DLD1 (cell line): ENCODE results near the gene ZNF672.
"Not testable (repeated sequence)": the region's sequence is repeated elsewhere in the genome, so short reads cannot be mapped to it uniquely, and the experiment has no call there.

Experiments used
- in situ Hi-C: cut with HindIII; loops from 2 replicates; pipeline ENCODE4 v1.10.0; 2017; ENCODE audit warnings: low sequenced_read_pairs

ZNF672 gene

DNA sequence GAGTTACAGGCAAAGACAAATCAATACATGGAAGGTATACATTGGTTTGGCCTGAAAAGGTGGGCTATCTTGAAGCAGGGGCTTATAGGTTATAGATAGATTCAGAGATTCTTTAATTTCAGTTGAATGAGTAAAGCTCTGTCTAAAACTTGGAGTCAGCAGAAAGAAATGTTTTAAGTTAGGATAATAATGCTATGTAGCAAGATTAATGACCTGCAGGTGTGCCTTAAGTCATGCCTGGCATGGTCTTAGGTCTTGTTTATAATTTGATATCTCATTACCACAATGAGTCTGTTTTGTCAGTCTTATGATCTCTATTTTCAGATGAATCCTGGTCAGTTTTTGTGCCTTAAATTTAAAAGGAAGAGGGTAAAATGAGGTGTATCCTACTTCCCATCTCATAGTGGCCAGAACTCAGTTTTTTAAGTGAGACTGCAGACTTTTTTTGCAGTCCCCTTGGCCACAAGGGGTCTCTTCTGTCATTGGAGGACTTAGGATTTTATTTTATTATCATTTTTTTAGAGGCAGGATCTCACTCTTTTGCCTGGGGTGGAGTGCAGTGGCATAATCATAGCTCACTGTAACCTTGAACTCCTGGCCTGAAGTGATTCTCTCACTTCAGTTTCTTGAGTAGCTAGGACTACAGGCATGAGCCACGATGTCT is 46.7 kb downstream of the ZNF672 start:
- in situ Hi-C loops, result no loop called here

GRCh38 chr1:248885646-248886045 is 47.6 kb downstream of the ZNF672 start:
- in situ Hi-C loops, result no loop called here

DNA sequence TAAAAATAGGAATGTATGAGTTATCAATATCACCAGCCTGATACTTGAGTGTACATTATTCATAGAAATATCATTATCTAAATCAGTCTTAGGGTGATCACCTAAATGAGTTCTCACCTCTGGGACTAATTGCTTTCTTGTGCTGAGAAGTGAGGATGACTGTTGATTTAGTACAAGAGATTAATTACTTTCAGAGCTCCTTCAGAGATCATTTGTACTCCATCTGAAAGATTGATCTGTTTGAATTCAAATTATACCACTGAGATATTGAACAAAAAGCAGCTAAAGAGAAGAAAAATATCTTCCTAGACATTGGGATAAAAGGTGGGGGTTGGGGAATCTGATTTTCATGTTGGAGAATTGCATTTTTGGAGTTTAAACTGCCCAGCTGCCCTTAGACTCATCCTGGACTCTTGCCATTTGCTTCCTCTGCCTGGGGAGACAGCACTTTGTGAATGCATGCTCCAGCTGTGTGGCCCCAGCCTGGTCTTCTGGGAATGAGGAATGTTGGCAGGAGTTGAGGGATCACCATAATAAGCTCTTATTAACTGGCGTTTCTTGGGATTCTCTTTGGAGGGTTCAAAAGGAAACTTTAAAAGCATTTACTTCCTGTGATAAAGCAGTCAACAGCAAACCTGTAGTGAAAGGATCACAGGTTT is 48.3 kb downstream of the ZNF672 start:
- in situ Hi-C loops, result no loop called here

GRCh38 chr1:248889914-248890243 is 51.9 kb downstream of the ZNF672 start:
- in situ Hi-C loops, result not testable (repeated sequence)

DNA sequence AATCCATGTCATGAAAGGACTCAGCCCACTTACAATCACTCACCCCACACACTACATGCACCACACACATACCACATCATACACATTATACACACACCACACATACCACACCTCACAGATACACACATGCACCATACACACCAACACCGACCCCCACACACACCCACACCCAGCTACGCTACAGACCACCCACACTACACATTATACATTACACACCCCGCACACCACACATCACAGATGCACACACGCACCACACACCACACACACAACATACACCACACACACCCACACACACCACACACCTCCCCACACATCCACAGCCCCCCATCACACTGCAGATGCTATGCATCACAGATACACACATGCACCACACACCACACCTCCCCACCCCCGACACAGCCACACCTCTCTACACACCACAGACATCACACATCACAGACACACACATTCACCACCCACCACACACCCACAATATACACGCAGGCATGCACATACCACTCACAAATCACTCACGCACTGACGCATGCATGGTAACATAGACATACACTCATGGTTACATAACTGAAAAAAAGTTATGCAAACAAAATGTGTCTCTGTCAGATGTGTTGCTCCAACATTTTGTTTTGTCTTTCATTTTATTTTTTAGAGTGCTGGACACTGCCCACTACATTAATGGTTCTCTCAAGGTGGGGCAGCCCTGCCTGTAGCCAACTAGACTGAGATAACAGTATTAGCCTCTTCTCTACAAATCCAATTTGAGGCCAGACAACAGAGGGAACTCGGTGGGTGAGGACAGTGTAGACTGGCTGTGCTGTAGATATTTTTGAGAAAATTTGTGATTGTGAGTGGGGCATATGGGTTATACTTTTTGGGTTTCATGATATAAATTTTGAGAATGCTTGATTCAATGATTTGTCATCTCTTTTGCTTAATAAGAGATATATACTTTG is 52.8 kb downstream of the ZNF672 start:
- in situ Hi-C loops, result no loop called here

DNA sequence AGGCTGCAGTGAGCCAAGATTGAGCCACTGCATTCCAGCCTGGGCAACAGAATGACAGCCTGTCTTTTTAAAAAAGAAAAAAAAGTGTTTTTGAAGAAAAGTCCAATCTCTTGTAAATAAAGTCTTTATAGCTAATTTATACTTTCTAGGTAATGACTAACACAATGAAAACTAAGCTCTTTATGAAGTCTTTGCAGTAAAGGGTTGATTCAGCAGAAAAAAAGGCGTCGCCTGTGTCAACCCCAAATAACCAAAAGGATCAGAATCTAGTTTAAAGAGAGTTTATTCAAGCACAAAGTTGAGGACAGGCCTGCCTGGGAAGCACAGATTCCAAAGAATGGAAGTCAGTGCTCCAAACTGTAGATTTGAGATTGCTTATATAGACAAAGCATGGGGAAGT is 53.7 kb downstream of the ZNF672 start:
- in situ Hi-C loops, result no loop called here

DNA sequence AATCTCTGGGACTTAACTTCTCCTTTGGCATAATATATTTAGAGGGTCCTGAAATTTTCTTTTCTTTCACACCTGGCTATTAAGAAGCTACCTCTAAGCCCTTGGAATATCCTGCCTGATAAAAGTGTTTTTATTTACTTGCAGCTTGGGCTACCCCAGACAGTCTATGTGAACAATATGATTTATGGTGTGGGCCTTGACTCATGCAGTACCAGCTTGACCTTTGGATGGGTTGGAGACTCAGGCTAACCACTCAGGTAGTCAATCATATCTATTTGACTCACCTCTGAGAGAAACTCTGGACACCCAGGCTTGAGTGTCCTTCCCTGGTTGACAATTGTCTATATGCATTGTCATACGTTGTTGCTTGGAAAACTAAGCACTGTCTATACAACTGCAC is 54.6 kb downstream of the ZNF672 start:
- in situ Hi-C loops, result no loop called here

GRCh38 chr1:248894837-248895236 is 56.8 kb downstream of the ZNF672 start:
- in situ Hi-C loops, result no loop called here

GRCh38 chr1:248897412-248898337 is 59.7 kb downstream of the ZNF672 start:
- in situ Hi-C loops, result no loop called here
